ENCODE data around the gene CDKAL1.
"Not testable (repeated sequence)": the region's sequence is repeated elsewhere in the genome, so short reads cannot be mapped to it uniquely, and the experiment has no call there.

The CDKAL1 gene

DNA sequence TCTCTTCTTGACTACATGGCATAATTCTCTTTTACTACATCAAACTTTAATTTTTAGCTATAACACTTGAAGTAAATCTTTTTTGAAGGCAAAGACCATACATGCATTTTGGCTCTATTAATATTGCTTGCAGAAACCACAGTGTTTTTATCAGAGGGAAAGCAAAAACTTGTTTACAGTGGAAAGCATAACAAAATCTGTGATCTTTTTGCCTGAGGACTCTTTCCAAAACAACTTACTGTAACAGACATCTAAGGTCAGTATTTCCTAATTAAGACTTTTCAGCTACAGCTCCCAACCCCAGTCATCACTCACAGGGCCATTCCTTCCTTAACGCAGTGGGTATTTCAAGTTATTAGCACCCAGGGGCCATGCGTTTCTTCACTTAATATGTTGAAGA, 274.7 kb downstream of the CDKAL1 start:
- no peak for DNase-seq

DNA sequence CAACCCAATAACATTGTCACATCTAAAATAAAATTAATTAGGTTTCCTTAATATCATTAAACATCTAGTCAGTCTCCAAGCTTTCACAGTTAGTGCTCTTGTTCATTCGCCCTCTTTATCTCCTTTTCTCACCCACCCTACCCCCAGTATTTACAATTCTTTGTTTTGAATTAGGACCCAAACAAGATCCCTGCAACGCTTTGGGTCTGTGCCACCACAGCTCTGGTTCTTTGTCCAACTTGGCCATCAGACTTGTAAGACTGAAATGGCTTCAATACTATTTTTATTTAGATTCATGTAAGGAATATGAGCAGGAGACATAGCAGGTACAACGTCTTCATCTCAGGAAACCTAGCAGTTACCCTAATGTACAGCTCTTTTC, 276.5 kb downstream of the CDKAL1 start:
- DNase-seq, result no peak

DNA sequence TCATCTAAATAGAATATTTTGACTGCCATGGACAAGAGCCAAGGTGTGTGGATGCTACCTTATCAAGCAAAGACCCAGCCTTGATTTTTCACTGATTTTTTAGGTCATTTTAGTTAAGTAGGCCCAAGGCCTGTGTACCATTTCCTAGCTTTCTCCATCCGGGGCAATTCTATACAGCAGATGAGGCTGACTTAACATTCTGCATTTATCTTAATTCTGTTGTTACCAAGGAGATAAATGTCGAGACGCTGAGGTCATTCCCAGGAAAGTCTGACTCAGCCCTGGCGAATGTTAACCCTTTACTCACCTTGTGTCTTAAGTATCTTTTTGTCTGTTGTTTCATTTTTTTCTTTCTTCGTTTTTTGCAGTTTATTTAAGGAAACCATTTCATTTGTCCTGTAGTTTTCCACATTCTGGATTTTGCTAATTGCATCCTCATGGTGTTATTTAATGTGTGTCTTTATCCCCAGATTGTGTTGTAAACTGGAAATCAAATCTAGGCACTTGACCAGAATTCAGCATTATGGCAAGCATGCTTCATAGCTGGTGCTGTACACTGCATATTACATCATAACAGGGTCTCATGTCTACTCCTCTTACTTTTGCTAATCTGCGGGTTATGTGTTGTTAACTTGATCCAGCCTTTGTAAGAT, 277.0 kb downstream of the CDKAL1 start:
- DNase-seq, result no peak

DNA sequence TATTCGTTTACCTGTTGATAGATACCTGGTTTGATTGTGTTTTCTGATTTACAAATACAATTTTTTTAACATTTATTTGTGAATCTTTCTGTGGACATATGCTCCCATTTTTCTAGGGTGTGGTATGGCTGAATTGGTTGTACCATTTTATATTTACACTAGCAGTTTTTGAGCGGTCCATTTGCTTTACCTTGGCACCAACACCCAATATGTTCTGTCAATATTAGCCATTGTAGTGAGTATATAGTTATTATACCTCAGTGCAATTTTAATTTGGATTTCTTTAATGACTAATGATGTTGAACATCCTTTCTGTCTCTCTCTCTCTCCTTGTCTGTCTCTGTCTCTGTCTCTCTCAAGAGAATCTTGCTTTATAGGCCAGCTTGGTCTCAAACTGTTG, 278.5 kb downstream of the CDKAL1 start:
- no peak for DNase-seq

DNA sequence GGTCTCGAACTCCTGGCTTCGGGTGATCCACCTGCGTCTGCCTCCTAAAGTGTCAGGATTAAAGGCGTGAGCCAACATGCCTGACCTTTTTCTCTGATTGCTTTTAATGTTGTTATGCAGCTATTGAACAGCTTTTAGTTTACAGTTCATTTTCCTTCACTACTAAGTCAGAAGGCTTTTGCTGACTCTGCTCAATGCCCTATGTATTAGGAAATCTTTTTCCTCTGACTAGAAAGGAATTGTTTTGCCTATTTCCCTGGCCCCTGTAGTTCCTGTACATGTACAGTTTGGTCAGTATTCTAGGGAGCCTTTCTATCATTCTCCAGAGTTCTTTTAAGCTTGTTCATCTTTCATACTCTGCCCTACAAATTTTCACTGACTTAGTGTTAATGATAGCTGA, 280.2 kb downstream of the CDKAL1 start:
- no peak for DNase-seq

DNA sequence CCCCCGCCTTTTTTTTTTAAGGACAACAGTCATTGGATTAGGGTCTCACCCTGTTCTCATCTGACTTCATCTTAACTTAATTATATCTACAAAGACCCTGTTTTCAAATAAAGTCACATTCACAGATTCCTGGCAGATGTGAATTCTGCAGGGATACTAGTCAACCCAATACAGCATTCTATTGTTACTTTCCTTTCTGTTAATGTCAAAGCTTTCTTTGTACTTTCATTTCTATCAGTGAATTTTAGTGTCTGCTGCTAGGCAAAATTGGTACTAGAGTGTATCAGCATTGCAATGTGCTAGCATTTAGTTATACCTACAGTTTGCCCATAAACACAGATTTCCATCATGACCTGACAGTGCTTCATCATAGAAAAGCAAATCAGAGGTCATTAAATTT, 281.9 kb downstream of the CDKAL1 start:
- DNase-seq, result no peak

DNA sequence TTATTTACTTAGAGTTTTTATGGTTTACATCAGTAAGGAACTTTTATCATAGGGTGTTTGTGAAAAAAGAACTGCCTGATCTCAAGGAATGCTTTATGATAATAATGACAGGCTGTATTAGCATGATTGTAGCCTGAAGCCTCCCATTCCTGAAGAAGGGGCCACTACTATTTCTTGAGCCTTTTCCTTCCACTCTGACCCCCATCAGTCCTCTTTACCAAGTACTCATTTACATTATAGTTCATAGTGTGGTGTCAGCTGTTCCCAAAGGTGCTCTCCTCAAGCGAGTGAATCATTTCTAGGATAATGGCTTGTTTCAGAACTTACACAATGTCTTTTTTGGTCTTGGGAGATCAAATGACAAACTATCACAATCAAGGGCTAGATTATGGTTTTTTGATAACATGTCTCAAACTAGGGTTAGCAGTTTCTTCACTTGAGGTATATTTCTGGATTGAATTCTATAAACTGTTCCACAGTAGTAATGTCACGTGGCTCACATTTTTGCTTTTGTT, 283.6 kb downstream of the CDKAL1 start:
- no peak for DNase-seq

DNA sequence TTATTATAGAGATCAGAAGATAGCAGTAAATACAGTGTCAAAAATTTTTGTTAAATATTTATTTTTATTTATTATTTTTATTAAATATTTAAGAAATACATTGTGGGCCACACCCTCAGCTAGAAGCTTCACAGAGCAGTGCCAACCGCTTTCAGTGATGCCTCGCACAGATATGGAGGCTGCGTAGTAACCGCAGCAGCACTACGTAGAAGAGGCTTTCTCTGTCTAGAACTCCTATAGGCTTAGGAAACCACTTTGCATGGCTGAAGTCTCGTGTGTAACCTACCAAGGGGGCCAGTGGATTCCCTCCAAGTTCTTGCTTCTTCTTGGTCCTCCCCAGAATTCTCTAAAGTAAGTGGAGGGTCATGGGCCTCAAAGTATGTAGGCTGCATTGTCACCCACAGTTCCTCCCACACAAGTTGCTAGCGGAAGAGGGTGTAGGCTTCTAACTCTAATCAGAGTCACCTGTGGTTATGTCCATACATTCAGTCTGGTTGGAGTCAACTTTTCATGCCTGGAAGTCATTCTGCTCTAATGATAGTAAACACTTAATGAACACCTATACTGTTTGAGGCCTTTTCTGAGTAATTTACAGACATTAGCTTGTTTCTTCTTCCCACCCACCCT, 285.6 kb downstream of the CDKAL1 start:
- no peak for DNase-seq

DNA sequence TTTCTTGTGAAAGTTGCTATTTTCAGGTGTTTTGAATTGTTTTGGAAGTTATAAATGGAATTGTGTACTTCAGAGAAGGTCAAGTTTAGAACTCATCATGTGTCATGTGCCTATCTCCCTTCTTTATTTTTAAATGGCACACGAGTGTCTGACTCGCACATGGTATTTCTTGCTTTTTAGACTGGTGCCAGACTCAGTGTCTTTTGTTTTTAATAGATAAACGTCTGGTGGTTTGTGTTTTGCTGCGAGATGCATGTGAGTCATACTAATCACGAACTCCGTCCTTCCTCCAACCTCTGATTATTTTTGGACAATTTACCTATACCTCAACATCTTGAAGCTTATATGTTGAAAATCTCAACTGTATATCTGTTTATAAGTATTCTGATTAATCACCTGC, 292.1 kb downstream of the CDKAL1 start:
- DNase-seq, result no peak

DNA sequence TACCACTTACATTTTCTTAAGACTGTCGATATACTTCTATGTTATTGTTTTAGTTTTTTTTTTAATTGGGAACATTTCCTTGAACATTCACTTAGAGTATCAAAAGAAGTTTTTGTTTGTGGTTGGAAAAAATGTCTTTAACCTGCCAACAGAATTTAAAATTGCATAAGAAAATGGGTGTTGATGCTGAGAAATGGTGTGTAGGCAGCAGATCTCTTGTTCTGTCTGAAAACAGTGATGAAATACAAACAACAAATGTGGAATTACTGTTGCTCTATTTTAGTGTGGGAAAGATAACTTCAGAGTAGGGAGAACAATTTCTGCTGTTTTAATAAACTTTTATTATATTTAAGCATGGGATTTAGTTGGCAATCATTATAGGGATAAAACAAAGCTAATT, 293.5 kb downstream of the CDKAL1 start:
- no peak for DNase-seq

DNA sequence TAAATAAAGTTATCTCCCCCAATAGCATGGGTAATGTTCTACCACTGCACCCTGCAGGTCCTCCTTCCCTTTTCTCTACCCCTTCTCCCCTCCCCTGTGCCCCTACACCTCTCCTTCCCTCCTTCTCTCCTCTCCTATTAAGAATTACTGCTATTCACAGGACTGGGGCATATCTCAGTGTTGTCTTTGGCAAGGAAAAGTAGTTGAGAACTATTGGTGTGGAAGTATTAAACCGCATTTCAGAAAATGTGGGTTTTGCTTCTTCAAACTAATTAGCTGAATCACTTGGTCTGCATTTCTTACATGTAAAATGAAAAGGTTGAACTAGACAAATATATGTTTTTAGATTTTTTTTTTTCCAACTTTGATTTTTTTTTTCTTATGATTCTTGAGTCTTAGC, 296.3 kb downstream of the CDKAL1 start:
- DNase-seq, result no peak

DNA sequence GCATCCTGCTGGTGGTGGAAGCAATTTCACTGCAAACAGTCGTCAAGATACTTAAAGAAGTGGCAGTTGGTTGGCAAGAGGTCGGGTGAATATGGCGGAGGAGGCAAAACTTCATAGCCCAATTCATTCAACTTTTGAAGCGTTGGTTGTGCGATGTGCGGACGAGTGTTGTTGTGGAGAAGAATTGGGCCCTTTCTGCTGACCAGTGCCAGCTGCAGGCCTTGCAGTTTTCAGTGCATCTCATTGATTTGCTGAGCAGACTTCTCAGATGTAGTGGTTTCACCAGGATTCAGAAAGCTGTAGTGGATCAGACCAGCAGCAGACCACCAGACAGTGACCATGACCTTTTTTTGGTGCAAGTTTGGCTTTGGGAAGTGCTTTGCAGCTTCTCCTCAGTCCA, 297.0 kb downstream of the CDKAL1 start:
- DNase-seq, result not testable (repeated sequence)

DNA sequence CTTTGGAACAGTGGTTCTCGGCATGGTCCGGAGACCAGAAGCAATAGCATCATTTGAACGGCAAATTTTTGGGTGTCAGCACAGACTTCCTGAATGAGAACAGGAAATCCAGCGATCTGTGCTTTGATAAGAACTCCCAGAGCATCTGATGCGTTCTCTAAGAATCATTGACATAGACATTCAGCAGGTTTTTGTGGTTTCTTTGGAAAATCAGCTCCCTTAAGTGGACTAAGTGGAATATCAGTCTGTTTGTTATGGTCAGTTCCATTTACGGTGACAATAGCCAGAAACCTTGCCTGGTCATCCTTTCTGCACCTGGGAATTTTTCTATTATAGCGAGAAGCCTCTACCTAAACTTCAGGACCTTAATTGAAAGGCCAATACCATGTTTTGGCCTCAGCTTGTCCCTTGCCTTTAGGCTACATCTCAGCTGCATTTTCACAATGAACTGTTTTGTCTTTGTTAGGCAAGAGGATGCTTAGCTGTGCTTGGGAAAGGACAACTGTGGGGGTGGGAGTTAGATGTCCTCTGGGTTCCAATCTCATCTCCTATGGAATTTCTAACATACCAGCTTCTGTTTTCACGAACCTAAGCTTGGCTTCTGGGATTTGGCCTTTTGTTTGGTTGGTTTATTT, 299.7 kb downstream of the CDKAL1 start:
- no peak for DNase-seq

DNA sequence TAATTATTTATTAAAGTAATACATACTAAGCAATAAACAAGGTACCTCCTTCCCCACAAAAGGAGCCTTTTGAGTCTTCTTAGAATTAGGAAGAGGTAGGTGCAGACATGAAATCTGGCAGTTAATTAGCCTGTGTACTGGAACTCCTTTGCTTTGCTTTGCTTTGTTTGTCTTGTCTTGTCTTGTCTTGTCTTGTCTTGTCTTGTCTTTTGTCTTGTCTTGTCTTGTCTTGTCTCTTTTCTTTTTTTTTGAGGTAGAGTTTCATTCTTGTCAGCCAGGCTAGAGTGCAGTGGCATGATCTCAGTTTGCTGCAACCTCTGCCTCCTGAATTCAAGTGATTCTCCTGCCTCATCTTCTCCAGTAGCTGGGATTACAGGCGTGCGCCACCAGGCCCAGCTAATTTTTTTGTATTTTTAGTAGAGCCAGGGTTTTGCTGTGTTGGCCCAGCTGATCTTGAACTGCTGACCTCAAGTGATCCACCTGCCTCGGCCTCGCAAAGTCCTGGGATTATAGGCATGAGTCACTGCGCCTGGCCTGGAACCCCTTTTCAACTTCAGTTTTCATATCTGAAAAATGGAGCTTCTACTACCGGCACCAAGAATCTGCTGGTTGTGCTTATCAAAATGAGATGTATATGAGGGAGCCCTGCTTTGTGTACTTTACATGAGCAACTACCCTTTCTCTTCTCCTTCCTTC, 301.2 kb downstream of the CDKAL1 start:
- DNase-seq, result no peak

DNA sequence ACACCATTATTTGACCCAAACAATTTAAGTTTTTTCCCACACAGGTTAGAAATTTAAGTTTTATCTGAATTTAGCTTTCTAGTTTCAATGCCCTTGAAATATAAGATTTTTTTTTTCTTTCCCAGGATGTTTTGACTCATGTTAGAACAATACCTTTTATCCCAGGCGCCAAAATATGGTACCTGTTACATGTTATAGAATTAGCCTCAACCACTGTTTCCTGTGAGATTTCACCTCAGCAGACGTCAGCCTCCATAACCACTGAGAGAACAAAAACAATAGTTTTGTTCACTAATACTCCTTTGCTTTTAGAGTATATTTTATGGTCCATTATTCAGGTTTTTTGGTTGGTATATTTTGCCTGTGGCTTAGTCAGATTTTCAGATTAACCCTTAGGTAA, 302.9 kb downstream of the CDKAL1 start:
- peak in 1 of 2 donors; percentile 41 for DNase-seq

DNA sequence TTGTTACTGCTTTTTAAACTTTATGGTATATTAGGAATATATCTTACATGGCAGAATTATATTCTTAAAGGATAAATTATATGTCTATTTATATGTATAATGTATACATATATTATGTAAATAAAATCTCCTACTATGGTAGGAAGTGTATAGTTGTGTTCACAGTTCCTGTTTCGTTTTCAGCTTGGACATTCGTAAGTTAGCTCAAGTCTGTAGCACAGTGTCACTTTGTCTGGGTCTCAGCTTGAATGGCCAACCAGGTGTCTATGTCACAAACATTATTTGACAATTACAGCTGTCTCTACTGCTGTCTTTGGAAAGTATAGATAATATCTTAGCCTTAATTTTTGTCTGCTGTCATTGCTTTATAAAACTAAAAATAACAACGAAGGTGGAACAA, 303.9 kb downstream of the CDKAL1 start:
- DNase-seq, result no peak

DNA sequence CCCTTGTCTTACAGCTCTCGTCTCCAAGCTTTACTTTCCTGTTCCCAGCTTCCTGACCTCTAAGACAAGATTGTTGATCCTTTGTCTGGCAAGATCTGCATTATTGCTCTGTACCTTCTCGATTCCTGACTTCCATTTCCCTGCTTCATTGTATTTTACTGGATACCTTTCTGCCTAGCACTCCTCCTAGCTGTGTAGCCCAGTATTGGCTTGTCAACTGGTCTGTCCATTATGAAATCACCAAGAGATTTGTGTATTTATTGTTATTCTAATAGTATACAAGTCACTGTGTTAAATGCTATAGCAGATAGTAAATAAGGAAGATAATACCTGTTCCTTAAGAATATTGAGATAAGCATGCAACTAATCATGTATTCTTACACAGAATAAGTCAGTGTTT, 305.4 kb downstream of the CDKAL1 start:
- DNase-seq, result no peak

DNA sequence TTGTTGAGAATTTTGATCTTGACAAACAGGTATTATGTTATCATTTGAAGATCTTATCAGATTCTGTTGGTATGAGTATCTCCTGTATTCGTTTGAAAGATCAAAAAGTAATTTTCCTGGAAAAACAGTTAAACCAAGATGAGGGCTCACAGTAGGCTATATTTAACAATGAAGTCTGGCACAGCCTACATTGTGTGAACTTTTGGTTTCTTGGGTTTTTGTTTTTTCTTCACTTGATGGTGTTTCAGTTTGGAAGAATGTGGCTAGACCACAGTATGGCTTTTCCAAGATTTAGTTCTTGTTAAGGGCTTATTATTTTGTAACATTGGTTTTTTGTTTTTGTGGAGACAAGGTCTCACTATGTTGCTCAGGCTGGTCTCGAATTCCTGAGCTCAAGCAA, 306.4 kb downstream of the CDKAL1 start:
- DNase-seq, result no peak

DNA sequence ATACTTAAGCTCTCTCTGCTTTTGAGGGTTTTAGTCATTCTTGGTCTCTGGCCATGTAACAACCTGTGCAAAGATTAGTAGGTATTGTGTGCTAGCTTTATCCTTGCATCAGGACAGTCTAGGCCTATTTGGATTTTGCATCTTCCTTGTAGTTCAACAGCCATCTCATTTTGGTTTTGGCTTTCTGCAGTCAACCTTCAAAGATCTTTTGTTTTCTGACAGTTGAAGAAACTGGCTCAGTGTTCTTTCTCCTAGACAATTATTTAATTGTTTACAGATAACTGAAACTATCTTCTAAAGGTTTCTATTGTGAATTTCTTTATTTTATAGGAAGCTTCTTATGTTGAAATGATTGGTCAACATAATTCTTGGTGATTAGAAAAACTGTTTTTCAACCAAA, 307.5 kb downstream of the CDKAL1 start:
- DNase-seq, result no peak

DNA sequence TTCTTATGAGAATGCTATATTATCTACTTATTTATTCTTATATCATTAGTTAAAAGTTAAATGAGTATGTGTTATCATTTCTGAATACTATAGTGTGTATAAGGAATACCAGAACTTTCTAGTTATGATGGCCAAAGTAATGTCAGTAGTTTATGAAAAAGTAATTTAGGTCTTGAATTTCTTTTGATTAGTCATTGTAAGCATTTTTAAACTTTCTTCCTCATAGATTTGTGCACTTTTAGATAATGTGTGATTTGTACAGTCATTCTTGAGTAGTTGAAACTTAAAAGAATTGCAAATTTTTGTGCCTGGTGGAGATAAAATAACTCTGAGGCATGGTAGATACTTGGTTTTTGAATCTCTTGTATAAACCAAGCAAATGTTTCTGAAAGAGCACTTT, 311.3 kb downstream of the CDKAL1 start:
- no peak for DNase-seq

DNA sequence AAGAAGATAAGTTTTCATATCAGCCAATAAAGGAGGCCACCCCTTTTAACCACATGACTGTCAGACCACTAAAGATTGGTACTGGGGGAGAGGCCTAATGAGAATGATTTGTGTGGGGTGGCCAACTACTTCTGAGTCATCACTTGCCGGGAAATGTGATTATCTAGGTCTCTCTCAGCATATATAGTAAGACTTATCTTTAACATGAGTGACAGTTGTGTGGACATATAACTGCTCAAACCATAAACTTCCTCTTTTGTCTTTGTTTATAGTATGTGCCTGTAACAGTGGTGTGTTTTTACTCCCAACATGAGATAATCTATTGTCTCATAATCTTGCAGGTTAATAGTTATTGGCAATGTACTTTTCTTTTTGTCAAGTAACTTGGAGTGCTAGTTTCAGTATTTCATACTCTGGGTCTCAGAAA, 312.4 kb downstream of the CDKAL1 start:
- no peak for DNase-seq

DNA sequence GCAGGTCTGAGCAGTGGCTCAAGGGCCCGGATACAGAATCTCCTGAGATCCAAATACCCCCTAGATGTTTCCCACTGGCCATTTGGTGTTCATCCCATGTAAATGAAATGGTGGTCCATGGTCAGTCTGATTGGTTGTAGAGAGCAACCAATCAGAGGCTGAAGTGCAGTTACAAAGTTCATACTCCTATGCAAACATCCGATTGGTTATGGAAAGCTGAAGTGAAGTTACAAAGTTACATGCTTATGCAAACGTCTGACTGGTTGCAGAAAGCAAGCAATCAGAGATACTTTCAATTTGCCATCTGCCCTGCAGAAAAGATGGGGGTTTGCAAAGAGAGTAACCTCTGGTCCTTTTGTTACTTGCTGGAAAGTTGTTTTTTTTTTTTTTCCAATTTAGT, 313.6 kb downstream of the CDKAL1 start:
- DNase-seq, result no peak

DNA sequence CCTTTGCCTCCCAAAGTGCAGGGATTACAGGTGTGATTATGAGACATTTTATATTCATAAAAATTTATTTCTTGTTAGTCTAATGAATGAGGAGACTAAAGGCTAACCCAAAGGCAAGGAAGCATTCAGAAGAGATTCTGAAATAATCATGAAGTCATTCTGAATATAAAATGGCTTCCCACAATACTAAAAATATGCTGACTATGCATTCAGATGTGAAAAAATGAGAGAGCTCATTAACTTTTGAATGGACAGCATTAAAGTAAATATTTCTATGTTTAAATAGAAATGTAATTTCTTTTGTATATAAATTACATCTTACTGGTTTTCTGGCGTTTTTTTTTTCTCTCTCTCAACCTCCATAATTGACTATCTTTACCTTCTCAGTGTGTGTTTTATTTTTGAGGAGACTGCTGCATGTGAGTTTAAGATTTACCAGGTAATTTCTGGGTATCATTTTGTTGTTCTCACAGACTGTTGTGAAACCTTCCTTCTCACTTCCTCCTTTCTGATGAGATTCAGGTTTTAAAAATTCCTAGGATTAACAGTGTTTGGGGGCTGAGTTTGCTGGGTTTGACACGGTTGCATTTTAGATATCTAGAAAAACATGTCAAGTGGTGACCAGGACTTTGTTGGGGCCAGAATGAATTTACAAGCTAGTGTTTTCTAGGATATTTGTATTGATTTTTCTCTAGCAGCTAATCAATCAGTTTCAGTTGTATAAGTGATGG, 316.6 kb downstream of the CDKAL1 start:
- DNase-seq, result no peak

All from CD4-positive, alpha-beta T cell treated with Interleukin-4 for 1 hour (primary cell).